ENCODE results near the gene COL4A2.

GRCh38 chr13:110377826-110378201, 70.7 kb downstream of the COL4A2 start:
- TF ChIP-seq POLR2AphosphoS5 (IDR thresholded peaks at IDR 0.05) (no peak), CTCF (IDR thresholded peaks at IDR 0.05) (no peak)

Data from suprapubic skin (tissue), 3 donors.